OCI-LY1 (cell line): ENCODE results near the gene DOCK10.

ENCODE experiments used
- H2AFZ ChIP-seq: fragments of 200-600 bp; sonication (generic), shearing (Covaris generic); 2 replicates; pipeline ENCODE4 v1.6.0; 2014; ENCODE audit warnings: antibody characterized with exemption, mild to moderate bottlenecking, low read length
- H3F3A ChIP-seq: fragments of 200-600 bp; sonication (generic), shearing (Covaris generic); 2 replicates; pipeline ENCODE4 v1.6.0; 2014; ENCODE audit warnings: mild to moderate bottlenecking, antibody characterized with exemption, low read length, moderate library complexity; ENCODE audit not compliant: insufficient read depth
- H3K27ac ChIP-seq: fragments of 200-600 bp; sonication (generic); 2 replicates; pipeline ENCODE4 v1.5.1; 2014; ENCODE audit warnings: low read length, mixed run types, mild to moderate bottlenecking, low read depth; ENCODE audit not compliant: poor library complexity, severe bottlenecking
- H3K27me3 ChIP-seq: fragments of 200-600 bp; sonication (generic); 2 replicates; pipeline ENCODE4 v1.6.0; 2014; ENCODE audit warnings: antibody characterized with exemption, mild to moderate bottlenecking, low read length, moderate library complexity; ENCODE audit not compliant: insufficient read depth
- H3K36me3 ChIP-seq: fragments of 200-600 bp; sonication (generic); 2 replicates; pipeline ENCODE4 v1.6.1; 2014; ENCODE audit warnings: mild to moderate bottlenecking, antibody characterized with exemption, low read length, moderate library complexity, mixed read lengths; ENCODE audit not compliant: insufficient read depth
- H3K4me1 ChIP-seq: fragments of 200-600 bp; sonication (generic); 2 replicates; pipeline ENCODE4 v1.5.1; 2014; ENCODE audit warnings: mild to moderate bottlenecking, low read length, moderate library complexity; ENCODE audit not compliant: insufficient read depth, severe bottlenecking
- H3K4me2 ChIP-seq: fragments of 200-600 bp; sonication (generic), shearing (Covaris generic); 2 replicates; pipeline ENCODE4 v1.6.1; 2014; ENCODE audit warnings: low read length
- H3K4me3 ChIP-seq: fragments of 200-600 bp; sonication (generic); 2 replicates; pipeline ENCODE4 v1.5.1; 2014; ENCODE audit warnings: low read length, low read depth, mild to moderate bottlenecking, mixed read lengths; ENCODE audit not compliant: poor library complexity, severe bottlenecking
- H3K79me2 ChIP-seq: fragments of 200-600 bp; shearing (Covaris generic); 2 replicates; pipeline ENCODE4 v1.6.1; 2016; ENCODE audit warnings: mixed run types, low read length, mixed read lengths; ENCODE audit not compliant: insufficient read depth
- H3K9ac ChIP-seq: fragments of 200-600 bp; sonication (generic), shearing (Covaris generic); 2 replicates; pipeline ENCODE4 v1.6.1; 2014; ENCODE audit warnings: mild to moderate bottlenecking, low read length, mixed read lengths
- H3K9me2 ChIP-seq: fragments of 200-600 bp; sonication (generic), shearing (Covaris generic); 2 replicates; pipeline ENCODE4 v1.6.1; 2014; ENCODE audit warnings: low read depth, mild to moderate bottlenecking, low read length, mixed read lengths
- H3K9me3 ChIP-seq: fragments of 200-600 bp; shearing (Covaris generic); 2 replicates; pipeline ENCODE4 v1.6.1; 2014; ENCODE audit warnings: low read length, mixed read lengths
- H4K20me1 ChIP-seq: fragments of 200-600 bp; sonication (generic), shearing (Covaris generic); 2 replicates; pipeline ENCODE4 v1.6.0; 2016; ENCODE audit warnings: mild to moderate bottlenecking, low read length; ENCODE audit not compliant: insufficient read depth
- CTCF ChIP-seq: fragments of 200-600 bp; sonication (generic), shearing (Covaris generic); IDR thresholded peaks from 2 replicates; pipeline ENCODE4 v1.5.1; 2017; ENCODE audit warnings: mild to moderate bottlenecking, antibody characterized with exemption, low read length, moderate library complexity, mixed read lengths
- EZH2 ChIP-seq: fragments of 200-600 bp; sonication (generic), shearing (Covaris generic); IDR thresholded peaks from 2 replicates; pipeline ENCODE4 v1.8.0; 2017; ENCODE audit warnings: borderline replicate concordance, mixed run types, mild to moderate bottlenecking, antibody characterized with exemption, low read length, moderate library complexity, mixed read lengths

Gene DOCK10

GRCh38 chr2:224780106-224780505 lies 262.2 kb downstream of the DOCK10 start:
- no peak for TF ChIP-seq CTCF
- TF ChIP-seq EZH2, result no peak
- no peak overlapping the region for H3K4me2 ChIP-seq
- no peak overlapping the region for H3K9ac ChIP-seq
- no peaks in the 10 kb centered on the region for H3K79me2 ChIP-seq
- no peaks in the 10 kb centered on the region for H3K9me3 ChIP-seq
- H3K9me2 ChIP-seq, result no peaks in the 10 kb centered on the region
- no peaks in the 10 kb centered on the region for H3F3A ChIP-seq
- no peaks in the 10 kb centered on the region for H3K36me3 ChIP-seq
- H4K20me1 ChIP-seq, result no peaks in the 10 kb centered on the region
- H3K27me3 ChIP-seq, result no peaks in the 10 kb centered on the region
- peaks cover 18% of the 10 kb centered on the region for H3K4me1 ChIP-seq
- no peak overlapping the region for H2AFZ ChIP-seq
- no peak overlapping the region for H3K4me3 ChIP-seq
- H3K27ac ChIP-seq, result no peak overlapping the region

- Histone ChIP-seq H3K4me1 (peaks cover 12% of the 10 kb centered on the region), H4K20me1 (no peaks in the 10 kb centered on the region), H2AFZ (no peak overlapping the region), H3K79me2 (no peaks in the 10 kb centered on the region), H3K27ac (no peak overlapping the region), H3K4me3 (no peak overlapping the region), H3K27me3 (no peaks in the 10 kb centered on the region), H3K9ac (no peak overlapping the region), H3K36me3 (no peaks in the 10 kb centered on the region), H3K9me3 (no peaks in the 10 kb centered on the region), H3K4me2 (no peak overlapping the region), H3F3A (no peaks in the 10 kb centered on the region), H3K9me2 (no peaks in the 10 kb centered on the region)
- peak; percentile 86 for TF ChIP-seq CTCF
- no peak for TF ChIP-seq EZH2
Measured at GRCh38 chr2:224778474-224778877, 263.8 kb downstream of the DOCK10 start.

- Histone ChIP-seq H3K27ac (no peak overlapping the region), H3K4me3 (no peak overlapping the region), H3K9me2 (no peaks in the 10 kb centered on the region), H3K9ac (no peak overlapping the region), H3K9me3 (no peaks in the 10 kb centered on the region), H3F3A (no peaks in the 10 kb centered on the region), H3K27me3 (no peaks in the 10 kb centered on the region), H3K36me3 (no peaks in the 10 kb centered on the region), H4K20me1 (no peaks in the 10 kb centered on the region), H3K4me1 (peaks cover 12% of the 10 kb centered on the region), H3K79me2 (no peaks in the 10 kb centered on the region), H2AFZ (no peak overlapping the region), H3K4me2 (no peak overlapping the region)
- TF ChIP-seq CTCF, result no peak
- no peak for TF ChIP-seq EZH2
Measured at GRCh38 chr2:224777559-224777930, 264.7 kb downstream of the DOCK10 start.
